GM21825 (cell line): Measurements from ENCODE around the gene PRKG2.
"Not testable (repeated sequence)": the region's sequence is repeated elsewhere in the genome, so short reads cannot be mapped to it uniquely, and the experiment has no call there.

Experiments
- ATAC-seq: cut with Tn5 transposase; IDR thresholded peaks from one replicate; pipeline ENCODE4 v1.9.1; 2021; ENCODE audit warnings: mild to moderate bottlenecking, moderate library complexity; ENCODE audit not compliant: unreplicated experiment

Gene PRKG2, protein sequence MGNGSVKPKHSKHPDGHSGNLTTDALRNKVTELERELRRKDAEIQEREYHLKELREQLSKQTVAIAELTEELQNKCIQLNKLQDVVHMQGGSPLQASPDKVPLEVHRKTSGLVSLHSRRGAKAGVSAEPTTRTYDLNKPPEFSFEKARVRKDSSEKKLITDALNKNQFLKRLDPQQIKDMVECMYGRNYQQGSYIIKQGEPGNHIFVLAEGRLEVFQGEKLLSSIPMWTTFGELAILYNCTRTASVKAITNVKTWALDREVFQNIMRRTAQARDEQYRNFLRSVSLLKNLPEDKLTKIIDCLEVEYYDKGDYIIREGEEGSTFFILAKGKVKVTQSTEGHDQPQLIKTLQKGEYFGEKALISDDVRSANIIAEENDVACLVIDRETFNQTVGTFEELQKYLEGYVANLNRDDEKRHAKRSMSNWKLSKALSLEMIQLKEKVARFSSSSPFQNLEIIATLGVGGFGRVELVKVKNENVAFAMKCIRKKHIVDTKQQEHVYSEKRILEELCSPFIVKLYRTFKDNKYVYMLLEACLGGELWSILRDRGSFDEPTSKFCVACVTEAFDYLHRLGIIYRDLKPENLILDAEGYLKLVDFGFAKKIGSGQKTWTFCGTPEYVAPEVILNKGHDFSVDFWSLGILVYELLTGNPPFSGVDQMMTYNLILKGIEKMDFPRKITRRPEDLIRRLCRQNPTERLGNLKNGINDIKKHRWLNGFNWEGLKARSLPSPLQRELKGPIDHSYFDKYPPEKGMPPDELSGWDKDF

GRCh38 chr4:81214881-81215868 is at the start of gene PRKG2:
Gene PRKG2, minus strand, starts transcription at chr4:81215222. Its CDS starts 10,175 bp downstream, at chr4:81205047.
- ATAC-seq = no peak

DNA sequence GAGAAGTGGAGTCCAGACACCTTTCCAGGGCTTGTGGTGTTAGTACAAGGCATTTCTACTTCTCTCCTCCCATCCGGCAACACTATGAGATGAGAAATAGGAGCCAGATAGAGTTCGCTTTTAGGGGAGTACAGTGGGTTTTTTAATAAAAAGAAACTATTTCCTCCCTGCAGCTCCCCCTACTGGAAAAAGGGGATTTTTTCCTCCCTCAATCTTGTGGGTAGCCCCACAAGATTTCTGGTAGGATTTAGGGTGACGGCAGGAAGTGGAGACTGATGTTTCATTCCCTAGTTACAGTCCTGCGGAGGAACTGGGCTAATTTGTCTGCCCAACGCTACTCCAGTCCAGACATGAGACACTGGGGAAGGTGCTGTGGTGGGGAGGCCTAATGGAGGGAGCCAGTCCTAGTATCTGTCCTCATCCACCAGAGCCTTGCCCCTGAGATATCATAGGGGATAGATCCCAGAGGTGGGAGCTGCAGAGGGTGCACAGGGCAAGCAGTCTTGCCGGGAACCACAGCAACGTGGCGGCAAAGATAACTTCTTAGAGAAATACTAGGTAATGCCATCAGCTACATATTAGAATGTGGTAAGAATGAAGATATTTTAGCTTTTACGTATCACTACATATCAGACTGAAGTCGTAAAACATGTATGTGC is 45.5 kb upstream of the PRKG2 start:
- no peak for ATAC-seq

DNA sequence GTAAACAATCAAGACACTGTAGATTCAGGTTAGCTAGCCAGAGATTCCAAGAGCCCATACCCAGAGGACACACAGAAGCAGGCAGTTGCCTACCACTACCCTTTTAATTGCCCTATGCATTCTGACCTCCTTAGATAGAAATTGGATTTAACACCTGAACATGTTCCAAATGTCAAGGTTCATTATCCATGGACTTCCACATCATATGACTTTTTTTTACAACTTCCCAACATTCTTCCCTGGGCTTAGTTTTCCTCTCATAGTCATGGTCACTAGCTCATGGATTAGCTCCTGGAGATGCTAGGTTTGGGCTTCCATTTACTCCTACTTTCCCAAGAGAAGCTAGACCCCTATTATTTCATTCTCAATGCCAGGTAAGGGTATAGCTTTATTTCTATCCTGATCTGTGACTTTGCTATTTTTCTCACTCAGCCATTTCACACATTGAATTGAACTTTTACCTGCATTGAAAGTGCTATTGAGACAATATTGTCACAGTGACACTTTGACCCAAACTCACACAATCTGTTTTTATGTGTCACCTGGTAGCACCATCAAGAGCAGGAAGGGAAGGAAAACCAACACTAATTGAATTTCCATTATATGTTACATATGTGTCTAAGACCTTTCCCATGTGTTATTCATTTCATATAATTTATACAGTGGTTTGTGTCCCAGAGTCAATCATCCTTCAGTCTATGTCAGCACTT is 44.0 kb upstream of the PRKG2 start:
- ATAC-seq = no peak

DNA sequence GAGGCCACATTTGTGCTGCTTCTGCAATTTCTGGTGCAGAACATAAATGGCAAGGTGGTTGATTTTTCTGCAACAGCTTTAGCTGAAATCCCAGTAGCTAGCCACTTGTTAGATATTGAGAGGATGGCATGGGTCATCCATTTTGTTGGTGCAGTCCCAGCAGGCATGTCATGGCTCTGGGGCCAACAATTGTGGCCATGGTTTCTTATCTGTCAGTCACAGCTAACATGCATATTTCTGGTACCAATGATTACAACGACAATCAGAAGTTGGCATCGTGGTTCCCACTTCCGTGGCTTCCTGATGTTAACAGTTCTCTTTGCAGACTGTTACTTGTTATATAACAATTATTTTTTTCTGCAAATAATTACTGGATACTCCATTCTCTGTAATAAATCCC is 42.8 kb upstream of the PRKG2 start:
- no peak for ATAC-seq

DNA sequence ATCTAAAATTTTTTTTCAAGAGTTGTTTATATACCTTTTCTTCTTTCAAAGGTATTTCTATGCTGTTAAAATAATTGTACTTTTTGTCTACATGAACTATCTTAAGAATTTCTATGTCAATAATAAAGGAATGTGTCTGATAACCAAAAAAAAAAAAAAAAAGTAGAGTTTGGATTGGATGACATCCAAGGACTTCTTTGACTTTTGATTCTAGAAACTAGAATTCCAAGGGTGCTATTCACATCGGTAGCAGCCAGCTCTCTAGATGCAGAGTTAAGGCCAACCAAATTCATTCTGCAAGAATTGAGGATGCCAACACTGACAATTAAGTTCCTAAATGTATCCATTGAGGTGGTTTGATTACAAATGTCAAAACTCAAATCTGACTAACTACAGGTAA is 42.0 kb upstream of the PRKG2 start:
- no peak for ATAC-seq

- no peak for ATAC-seq
Observed at GRCh38 chr4:81256059-81256970, 41.3 kb upstream of the PRKG2 start.

GRCh38 chr4:81255524-81255923 is 40.5 kb upstream of the PRKG2 start:
- no peak for ATAC-seq

DNA sequence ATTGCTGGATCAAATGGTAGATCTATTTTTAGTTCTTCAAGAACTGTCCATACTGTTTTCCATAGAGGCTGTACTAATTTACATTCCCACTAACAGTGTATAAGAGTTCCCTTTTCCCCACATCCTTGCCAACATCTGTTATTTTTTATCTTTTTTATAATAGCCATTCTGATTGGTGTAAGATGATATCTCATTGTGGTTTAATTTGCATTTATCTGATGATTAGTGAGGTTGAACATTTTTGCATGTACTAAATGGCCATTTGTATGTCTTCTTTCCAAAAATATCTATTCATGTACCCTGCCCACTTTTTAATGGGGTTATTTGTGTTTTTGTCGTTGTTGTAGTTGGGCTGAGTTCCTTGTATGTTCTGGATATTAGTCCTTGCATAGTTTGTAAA is 35.4 kb upstream of the PRKG2 start:
- no peak for ATAC-seq

DNA sequence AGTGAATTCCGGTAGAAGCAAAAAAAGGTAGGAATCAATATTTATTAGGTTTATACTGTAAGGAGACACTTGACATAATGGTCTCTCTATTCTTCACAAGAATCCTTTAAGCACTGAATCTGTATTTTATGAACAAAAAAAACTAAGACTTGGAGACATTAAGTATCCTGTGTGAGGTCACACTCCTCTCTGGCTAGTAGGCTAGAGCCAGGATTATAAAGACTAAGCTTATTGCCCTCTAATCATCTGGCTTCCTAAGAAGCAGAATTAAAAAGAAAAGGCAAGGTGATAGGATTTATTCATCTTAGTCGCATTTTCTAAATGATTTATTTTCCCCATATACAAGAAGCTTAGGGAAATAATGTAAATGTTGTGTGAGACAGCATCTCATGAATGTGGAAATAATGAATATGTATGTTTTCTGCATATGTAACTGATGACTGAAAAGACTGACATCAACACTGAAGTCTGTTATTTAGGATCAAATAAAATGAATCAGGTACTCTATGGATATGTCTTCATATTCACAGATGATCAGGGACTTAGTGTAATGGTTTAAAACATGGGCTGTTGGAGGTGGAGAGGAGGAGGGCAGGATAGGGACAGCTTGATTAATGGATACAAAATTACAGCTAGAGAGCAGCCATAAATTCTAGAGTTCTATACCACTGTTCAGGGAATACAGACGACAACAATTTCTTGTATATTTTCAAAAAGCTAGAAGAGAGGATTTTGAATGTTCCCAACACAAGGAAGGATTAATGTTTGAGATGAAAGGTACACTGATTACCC is 30.4 kb upstream of the PRKG2 start:
- ATAC-seq = no peak

- no peak for ATAC-seq
Observed at GRCh38 chr4:81237791-81238190, 22.8 kb upstream of the PRKG2 start.

DNA sequence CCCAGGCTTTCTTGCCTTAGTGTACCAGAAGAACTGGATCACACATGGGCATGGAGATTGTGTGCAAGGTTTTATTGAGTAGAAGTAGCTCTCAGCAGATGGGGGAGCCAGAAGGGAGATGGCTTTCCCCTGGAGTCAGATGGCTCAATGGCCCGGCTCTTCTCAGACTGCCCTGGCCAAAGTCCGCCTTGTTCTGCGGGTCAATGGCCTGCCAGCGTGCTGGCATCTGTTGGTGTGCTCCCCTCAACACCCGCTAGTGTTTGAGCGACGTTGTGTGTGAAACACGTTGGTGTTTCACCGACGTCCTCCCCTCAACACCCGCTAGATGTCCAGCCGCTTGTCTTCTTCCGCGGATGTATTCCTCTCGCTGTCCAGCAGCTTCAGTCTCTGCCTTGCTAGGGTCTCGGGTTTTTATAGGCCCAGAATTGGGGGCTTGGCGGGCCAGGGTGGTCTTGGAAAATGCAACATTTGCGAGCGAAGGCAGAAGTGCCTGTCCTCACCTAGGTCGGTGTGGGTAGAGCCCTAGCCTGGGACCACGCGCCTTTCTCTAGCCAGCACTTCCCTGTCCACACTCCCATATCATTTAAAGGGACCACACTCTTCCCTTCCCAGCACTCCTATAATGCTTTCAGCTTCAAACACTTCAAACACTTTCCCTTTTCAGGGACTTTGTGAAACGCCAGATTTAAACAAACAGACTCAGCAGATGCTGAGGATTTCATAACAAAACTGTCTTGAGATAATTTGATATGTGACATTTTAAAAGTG is 21.1 kb upstream of the PRKG2 start:
- no peak for ATAC-seq

GRCh38 chr4:81227968-81228367 is 12.9 kb upstream of the PRKG2 start:
- no peak for ATAC-seq

GRCh38 chr4:81227138-81227537 is 12.1 kb upstream of the PRKG2 start:
- no peak for ATAC-seq

- ATAC-seq = no peak
Observed at GRCh38 chr4:81225252-81225651, 10.2 kb upstream of the PRKG2 start.

- not testable (repeated sequence) for ATAC-seq
Observed at GRCh38 chr4:81222082-81222472, 7.1 kb upstream of the PRKG2 start.

- no peak for ATAC-seq
Observed at GRCh38 chr4:81221303-81222081, 6.5 kb upstream of the PRKG2 start.

DNA sequence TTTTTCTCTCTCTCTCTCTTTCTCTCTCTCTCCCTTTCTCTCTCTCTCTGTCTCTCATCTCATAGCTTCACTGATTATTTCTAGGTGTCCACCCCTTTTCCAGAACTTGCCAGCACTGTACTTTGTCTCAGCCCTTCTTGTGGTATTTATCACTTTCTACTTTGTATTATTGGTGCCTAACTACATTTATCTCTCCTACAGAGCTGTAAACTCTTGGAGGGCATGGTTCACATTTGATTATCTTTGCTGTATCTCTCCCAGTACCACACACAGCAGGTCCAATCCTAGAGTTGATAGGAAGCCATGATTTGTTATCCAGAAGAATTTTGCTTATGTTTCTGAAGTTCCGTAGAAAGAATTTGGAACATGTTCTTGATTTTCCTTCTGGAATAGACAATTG is 5.2 kb upstream of the PRKG2 start:
- ATAC-seq = no peak
